Left renal cortex interstitium (tissue), 4 donors: ENCODE results near the gene DPP6. TPM values are rescaled to one million over a fixed set of nuclear protein-coding genes. Genes with fewer than 3 reads are reported as not detected.

ENCODE experiments used
- DNase-seq, 4 donors: peaks; one replicate each; pipeline ENCODE4 v3.0.0-alpha.2; 2013; ENCODE audit warnings: low read depth in 4 of 4, low spot score in 2 of 4, missing footprints in 1 of 4
- polyA plus RNA-seq, 4 donors: library from polyadenylated mRNA; unstranded; fragments of 120-200 nt; gene quantifications; one replicate each; pipeline ENCODE4 v1.2.1, GENCODE V29; 2013; ENCODE audit not compliant: insufficient read length in 4 of 4

Gene DPP6
- polyA plus RNA-seq, 4 donors = 44.0 to 60.4 (median 52.3) TPM

DNA sequence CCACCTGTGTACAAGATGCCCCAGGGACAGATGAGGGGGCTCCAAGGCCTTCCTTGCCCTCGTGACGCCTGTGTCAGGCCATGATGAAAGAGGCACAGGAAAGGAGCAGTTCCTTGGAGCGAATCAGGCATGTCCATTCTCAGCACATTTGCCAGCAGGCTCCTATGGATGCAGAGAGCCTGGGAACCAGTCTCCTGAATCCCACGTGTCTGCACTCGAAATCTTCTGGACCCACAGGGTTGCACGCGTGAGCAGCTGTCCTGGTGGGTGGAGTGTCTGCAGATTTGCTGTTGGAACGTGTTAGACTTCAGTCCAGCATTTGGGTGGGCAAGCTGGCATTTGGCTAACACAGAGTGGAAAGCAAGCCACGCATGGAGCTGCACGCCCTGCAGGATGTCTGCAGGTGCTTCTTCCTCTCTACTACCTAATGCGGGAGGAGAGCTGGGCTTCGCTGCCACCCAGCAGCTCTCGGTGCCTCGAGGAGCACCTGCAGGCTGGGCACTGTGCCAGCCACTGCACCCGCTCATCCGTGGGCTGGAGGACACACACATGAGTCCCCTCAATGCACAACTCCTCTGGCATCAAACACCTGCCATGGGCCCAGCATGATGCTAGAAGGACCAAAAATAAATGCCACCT lies 810.1 kb downstream of the DPP6 start:
- DNase-seq = no peak

- DNase-seq = no peak
These were observed 811.7 kb downstream of the DPP6 start for GRCh38 chr7:154863766-154864522.

GRCh38 chr7:154864523-154864891 lies 812.3 kb downstream of the DPP6 start:
- peak in 1 of 4 donors; percentile 44 for DNase-seq

GRCh38 chr7:154865984-154866685 lies 813.9 kb downstream of the DPP6 start:
- no peak for DNase-seq

DNA sequence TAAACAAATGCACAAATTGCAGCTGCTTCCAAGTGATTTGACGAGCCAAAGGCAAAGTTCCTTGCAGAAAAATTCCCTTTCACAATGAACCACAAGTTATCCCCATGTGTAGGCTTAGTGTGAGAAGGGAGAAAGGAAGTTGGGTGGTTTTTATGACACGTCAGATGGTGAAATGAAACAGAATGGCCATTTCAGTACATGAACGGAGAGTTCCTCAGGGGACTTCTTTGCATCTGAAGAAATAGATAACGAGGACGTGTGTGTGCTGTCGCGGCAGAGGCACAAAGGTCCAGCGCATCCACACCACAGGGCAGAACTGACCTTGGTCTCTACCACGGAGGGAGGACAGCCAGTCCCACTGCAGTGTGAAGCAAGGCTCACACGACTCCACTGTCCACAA lies 814.9 kb downstream of the DPP6 start:
- DNase-seq = no peak

DNA sequence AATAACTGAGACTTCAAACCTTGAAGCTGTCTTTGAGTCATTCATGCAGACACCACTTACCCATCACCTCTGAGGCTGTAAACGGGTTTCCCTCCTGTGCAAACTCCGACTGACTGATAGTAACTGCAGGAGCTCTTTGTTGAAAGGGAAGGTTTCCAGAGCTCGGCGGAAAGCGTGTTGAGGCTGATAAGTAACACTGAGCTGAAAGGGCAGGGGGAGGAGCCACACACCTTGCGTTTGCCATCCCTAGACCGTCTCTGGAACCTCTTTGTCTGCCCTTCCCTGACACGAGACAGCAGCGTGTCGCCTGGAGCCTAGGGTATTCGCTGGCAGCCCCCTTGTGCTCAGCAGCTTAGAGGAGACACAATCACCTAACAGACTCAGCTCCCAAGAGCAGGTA lies 816.7 kb downstream of the DPP6 start:
- no peak for DNase-seq

- no peak for DNase-seq
These were observed 817.2 kb downstream of the DPP6 start for GRCh38 chr7:154869436-154869835.

DNA sequence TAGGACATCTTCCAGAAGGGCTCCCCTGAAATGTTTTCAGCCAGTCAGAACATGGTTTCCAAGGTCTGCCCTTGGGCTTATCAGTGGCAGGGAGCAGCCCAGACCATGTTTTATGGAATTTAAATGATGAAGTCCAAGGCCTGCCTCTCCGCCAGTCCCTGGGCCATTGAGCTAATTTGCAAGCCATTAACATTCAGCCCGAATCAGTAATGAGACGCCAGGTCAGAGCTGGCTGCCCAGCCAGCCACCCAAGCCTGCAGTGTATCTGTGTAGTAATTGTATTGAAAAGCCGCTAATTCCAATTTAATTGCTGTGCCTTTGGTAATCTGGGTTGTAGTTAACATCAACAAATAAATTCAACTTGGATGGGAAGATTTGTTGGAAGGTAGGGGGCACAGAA lies 819.3 kb downstream of the DPP6 start:
- no peak for DNase-seq

- DNase-seq = no peak
These were observed 819.9 kb downstream of the DPP6 start for GRCh38 chr7:154871928-154872750.

GRCh38 chr7:154872811-154873499 lies 820.8 kb downstream of the DPP6 start:
- DNase-seq = no peak

DNA sequence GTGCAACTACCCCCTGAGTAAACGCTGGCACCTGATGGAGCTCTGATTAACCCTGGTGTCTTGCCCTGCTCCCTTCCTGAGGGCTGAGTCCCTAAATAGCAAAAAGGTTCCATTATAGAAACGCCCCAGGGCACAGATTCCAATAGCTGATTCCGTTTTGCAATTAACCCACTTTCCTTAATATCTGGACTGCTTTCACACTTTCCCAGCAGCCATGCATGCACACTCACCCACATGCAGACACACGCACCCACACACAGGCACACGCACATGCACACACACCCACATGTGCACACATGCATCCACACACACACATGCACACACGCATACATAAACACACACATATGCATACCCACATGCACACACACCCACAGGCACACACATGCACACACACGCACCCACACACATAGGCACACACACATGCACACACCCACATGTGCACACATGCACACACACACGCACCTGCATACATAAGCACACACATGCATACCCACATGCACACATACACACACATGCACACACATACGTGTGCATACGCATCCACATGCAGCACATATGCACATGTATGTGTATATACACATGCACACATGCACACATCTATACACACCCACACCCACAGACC lies 821.4 kb downstream of the DPP6 start:
- DNase-seq = no peak

GRCh38 chr7:154874409-154875113 lies 822.4 kb downstream of the DPP6 start:
- no peak for DNase-seq

DNA sequence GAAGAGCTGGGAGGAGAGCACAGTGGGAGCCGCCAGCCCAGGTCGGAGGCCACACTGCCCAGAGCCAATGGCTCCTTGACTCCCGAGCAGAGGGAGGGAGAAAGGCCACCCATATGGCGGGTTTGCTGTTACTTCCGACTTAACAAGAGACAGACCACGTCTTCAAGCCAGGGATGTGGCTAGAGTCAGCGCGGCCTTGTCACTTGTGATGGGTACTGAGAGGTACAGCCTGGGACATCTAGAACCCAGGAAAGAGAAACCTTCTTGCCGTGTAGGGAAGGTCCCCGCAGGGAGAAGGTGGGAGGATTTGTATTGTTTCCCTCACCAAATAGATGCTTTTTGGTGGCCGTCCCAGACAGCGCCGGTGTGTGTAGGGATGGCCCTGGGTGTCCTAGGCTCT lies 823.1 kb downstream of the DPP6 start:
- DNase-seq = no peak

DNA sequence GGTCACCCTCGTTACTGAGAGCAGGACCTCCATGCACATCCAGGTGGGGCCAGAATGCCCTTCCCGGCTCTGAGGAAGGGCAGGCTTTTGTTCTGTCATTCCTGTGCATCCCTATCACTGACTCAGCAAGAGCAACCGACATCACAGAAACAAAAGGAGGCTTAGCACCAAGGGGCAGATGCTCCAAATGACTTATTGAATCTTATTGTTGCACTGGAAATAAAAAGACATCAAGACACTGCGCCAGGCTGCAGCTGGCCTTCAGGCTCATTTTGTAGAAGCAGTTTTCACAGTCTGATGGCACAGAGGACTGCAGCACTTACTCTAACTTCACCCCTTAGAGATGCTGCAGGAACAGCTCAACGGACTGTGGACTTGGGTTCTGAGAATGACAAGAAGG lies 824.3 kb downstream of the DPP6 start:
- DNase-seq = no peak

DNA sequence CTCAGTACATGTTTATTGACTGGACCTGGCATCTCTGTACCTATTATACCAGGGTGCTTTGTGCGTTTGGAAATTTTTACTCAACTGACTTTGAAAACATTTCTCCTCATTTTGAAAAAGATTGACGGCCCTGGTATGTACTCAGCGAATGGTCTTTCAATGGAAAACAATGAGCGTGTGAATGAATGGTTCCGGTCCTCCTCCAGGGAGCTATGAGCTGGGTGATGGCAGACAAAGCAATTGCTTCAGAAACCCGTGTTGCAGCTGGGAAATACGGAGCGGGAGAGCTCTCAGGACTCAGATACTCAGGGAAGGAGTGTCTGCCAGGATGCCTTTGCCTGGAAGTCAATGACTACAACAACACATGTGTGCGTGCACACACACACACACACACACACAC lies 824.8 kb downstream of the DPP6 start:
- no peak for DNase-seq

DNA sequence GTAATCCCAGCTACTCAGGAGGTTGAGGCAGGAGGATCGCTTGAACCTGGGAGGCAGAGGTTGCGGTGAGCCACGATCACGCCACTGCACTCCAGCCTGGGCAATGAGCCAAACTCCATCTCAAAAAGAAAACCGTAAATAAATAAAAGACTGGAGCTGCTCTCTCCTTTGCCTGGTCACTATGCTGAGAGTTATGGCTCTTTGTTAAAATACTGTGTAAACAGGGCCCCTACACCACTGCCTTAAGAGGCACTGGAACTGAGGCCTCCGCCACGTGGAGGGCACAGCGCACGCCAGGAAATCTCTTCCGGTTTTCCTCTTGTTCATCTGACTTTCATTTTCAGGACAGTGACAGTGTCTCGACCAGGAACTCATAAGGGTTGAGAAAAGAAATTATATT lies 827.4 kb downstream of the DPP6 start:
- DNase-seq = no peak

- no peak for DNase-seq
These were observed 828.3 kb downstream of the DPP6 start for GRCh38 chr7:154880513-154880912.

GRCh38 chr7:154881026-154881425 lies 828.8 kb downstream of the DPP6 start:
- DNase-seq = no peak

GRCh38 chr7:154881526-154881925 lies 829.3 kb downstream of the DPP6 start:
- no peak for DNase-seq
